Testis (tissue), 3 donors: ENCODE results near the gene RANBP3L. TPM values are rescaled to one million over a fixed set of nuclear protein-coding genes. Genes with fewer than 3 reads are reported as not detected.

ENCODE experiments used
- DNase-seq: peaks from one replicate; pipeline ENCODE4 v3.0.0-alpha.2; 2019
- H3K27ac ChIP-seq, 2 donors: fragments of 200-600 bp; sonication (generic); one replicate each; pipeline ENCODE4 v1.5.1; 2019
- H3K27me3 ChIP-seq: fragments of 200-600 bp; sonication (generic); one replicate; pipeline ENCODE4 v1.5.1; 2019
- H3K36me3 ChIP-seq: fragments of 200-600 bp; sonication (generic); one replicate; pipeline ENCODE4 v1.5.1; 2017; ENCODE audit warnings: low read depth; ENCODE audit errors: missing control alignments
- H3K4me1 ChIP-seq: fragments of 200-600 bp; sonication (generic); one replicate; pipeline ENCODE4 v1.5.1; 2019
- H3K4me3 ChIP-seq, 2 donors: fragments of 200-600 bp; sonication (generic); one replicate each; pipeline ENCODE4 v1.5.1; 2017 to 2019
- H3K9me3 ChIP-seq: fragments of 200-600 bp; sonication (generic); one replicate; pipeline ENCODE4 v1.5.1; 2017
- POLR2A ChIP-seq: fragments of 450-650 bp; IDR thresholded peaks from one replicate; pipeline ENCODE4 v1.6.1; 2017; ENCODE audit warnings: antibody characterized with exemption, mild to moderate bottlenecking, moderate library complexity
- WGBS, 2 donors: methylation state at CpG; one replicate each; pipeline ENCODE4 v1.1.5; 2018; 5-methylcytosine and 5-hydroxymethylcytosine counted together
- intact Hi-C: fragments of 100-400 bp; cut with DNase I; formaldehyde crosslinking; loops from one replicate; pipeline ENCODE4 v1.15.1; 2023; ENCODE audit warnings: low total_unique reads
- polyA plus RNA-seq: library from polyadenylated mRNA; stranded (reverse); fragments of 350-450 nt; fragmentation: Illumina TruSeq; extraction: RNeasy Lipid Tissue Mini Kit (QIAGEN cat#74804); gene quantifications from one replicate; pipeline ENCODE4 v1.2.3, GENCODE V29; 2014; ENCODE audit warnings: low read depth, low replicate concordance; ENCODE audit not compliant: insufficient read depth
- total RNA-seq, 2 donors: library from RNA; depleted of rRNA; stranded (reverse); fragments of >200 nt; gene quantifications; one replicate each; pipeline ENCODE4 v1.2.3, GENCODE V29; 2016
- TF ChIP-seq, protein P1 (sequence below), 3 experiments: fragments of 450-650 bp in 2 of 3; fragments of 200-600 bp in 1 of 3; sonication (generic) in 1 of 3; IDR thresholded peaks; one replicate each; pipeline ENCODE4 v1.5.1; 2016 to 2019; ENCODE audit warnings: antibody characterized with exemption in 3 of 3, mild to moderate bottlenecking in 2 of 3, moderate library complexity in 1 of 3

RANBP3L gene
- total and polyA plus RNA-seq, 3 donors from 2014 or later, result 3.6 to 26.3 (median 19.9) TPM

DNA sequence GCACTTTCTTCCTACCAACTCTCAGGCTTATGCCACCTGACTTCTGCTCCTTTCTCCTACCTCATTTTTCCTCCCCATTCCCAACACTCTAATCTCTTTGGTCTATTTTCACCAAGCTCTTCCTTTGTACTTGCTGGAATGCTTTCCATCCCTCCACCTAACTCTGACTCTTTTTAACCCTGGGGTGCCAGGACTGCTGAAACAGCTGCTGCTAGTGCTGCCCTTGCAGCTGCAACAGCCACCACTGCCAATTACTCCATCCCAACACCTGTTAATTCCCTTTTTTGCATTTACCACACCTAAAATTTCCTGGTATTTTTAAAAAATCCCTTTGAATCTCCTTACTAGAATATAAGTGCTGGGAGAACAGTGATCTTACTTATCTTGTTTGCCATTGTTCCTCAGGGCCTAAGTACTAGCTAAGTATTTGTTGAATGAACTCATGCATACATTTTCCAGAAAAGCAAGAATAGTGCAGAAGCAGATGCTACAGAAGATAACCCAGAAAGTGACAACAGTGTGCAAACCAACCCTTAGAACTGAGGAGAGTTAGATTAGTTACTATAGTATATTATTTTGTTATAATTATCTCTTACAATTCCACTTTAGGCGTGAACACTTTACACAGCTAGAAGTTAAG is 71.4 kb downstream of the RANBP3L start:
- WGBS, 2 donors, result 85 to 90% methylated on average over 1 of the region's 1 CpG
- Histone ChIP-seq H3K27ac (no peak overlapping the region), H3K9me3 (no peaks in the 10 kb centered on the region), H3K27me3 (no peaks in the 10 kb centered on the region), H3K4me1 (no peaks in the 10 kb centered on the region), H3K36me3 (no peaks in the 10 kb centered on the region), H3K4me3 (no peak overlapping the region)
- no peak for TF ChIP-seq POLR2A
- TF ChIP-seq, protein P1, sequence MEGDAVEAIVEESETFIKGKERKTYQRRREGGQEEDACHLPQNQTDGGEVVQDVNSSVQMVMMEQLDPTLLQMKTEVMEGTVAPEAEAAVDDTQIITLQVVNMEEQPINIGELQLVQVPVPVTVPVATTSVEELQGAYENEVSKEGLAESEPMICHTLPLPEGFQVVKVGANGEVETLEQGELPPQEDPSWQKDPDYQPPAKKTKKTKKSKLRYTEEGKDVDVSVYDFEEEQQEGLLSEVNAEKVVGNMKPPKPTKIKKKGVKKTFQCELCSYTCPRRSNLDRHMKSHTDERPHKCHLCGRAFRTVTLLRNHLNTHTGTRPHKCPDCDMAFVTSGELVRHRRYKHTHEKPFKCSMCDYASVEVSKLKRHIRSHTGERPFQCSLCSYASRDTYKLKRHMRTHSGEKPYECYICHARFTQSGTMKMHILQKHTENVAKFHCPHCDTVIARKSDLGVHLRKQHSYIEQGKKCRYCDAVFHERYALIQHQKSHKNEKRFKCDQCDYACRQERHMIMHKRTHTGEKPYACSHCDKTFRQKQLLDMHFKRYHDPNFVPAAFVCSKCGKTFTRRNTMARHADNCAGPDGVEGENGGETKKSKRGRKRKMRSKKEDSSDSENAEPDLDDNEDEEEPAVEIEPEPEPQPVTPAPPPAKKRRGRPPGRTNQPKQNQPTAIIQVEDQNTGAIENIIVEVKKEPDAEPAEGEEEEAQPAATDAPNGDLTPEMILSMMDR (IDR thresholded peaks at IDR 0.05), result no peak
- intact Hi-C loops, result no loop called here
- no peak for DNase-seq

DNA sequence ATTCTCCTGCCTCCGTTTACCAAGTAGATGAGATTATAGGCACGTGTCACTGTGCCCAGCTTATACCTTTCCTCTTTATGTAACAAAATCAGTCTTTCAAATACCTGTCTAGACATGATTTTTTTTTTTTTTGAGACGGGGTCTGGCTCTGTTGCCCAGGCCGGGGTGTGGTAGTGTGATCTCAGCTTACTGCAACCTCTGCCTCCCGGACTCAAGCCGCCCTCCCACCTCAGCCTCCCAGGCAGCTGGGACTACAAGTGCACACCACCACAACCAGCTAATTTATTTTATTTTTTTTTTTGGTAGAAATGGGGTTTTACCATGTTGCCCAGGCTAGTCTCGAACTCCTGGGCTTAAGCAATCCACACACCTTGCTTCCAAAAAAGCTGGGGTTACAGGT is 73.2 kb downstream of the RANBP3L start:
- intact Hi-C loops, result no loop called here
- Histone ChIP-seq H3K9me3 (no peaks in the 10 kb centered on the region), H3K27me3 (no peaks in the 10 kb centered on the region), H3K4me3 (no peak overlapping the region), H3K36me3 (no peaks in the 10 kb centered on the region), H3K4me1 (no peaks in the 10 kb centered on the region), H3K27ac (no peak overlapping the region)
- no peak for DNase-seq
- no peak for TF ChIP-seq POLR2A
- TF ChIP-seq, protein P1 (IDR thresholded peaks at IDR 0.05), result no peak
- WGBS, 2 donors, result 96 to 98% methylated on average over 7 of the region's 7 CpGs

DNA sequence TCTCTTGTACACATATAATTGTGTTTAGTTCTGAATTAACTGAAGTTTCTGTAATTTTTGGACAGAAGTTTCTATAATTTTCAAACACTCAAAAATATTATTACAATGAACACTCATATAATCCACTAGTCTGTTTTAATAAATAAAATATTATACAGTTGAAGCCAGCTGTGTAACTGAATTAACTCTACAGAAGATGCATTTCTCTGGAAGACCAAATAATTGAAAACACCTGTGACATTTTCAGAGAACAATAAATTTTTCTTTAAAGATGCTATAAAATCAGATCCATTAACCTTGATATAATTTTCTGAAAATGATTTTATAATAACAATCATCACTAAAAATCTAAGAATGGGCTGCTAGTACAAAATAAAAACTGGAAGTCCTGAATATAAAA is 74.7 kb downstream of the RANBP3L start:
- no peaks in the 10 kb centered on the region for H3K27me3 ChIP-seq
- no peak overlapping the region for H3K4me3 ChIP-seq
- intact Hi-C loops, result no loop called here
- TF ChIP-seq, protein P1 (IDR thresholded peaks at IDR 0.05), result no peak
- TF ChIP-seq POLR2A, result no peak
- H3K36me3 ChIP-seq, result no peaks in the 10 kb centered on the region
- no peaks in the 10 kb centered on the region for H3K9me3 ChIP-seq
- H3K4me1 ChIP-seq, result no peaks in the 10 kb centered on the region
- H3K27ac ChIP-seq, result no peak overlapping the region
- no peak for DNase-seq

DNA sequence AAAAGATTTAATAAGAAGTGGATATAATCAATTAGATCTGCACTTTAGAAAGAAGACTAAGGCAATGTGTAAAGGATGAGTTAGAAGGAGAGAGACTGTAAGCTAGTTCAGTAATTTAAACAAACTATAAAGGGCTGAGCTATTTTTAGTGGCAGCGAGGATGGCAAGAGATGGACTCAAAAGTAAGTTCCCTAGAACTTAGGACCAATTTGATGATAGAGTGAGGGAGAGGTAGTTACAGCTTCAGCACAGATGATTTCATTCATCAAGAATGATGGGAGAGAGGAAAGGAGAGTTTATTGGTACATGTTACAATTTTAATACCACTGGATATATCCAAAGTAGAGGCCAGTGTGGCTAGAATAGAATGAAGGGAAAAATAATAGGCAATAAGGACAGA is 79.1 kb downstream of the RANBP3L start:
- Histone ChIP-seq H3K36me3 (no peaks in the 10 kb centered on the region), H3K4me1 (no peaks in the 10 kb centered on the region), H3K27me3 (no peaks in the 10 kb centered on the region), H3K27ac (no peak overlapping the region), H3K9me3 (no peaks in the 10 kb centered on the region), H3K4me3 (no peak overlapping the region)
- intact Hi-C loops, result no loop called here
- TF ChIP-seq, protein P1 (IDR thresholded peaks at IDR 0.05), result no peak
- TF ChIP-seq POLR2A, result no peak
- DNase-seq, result no peak
- 90 to 92% methylated on average over 1 of the region's 1 CpG for WGBS, 2 donors

DNA sequence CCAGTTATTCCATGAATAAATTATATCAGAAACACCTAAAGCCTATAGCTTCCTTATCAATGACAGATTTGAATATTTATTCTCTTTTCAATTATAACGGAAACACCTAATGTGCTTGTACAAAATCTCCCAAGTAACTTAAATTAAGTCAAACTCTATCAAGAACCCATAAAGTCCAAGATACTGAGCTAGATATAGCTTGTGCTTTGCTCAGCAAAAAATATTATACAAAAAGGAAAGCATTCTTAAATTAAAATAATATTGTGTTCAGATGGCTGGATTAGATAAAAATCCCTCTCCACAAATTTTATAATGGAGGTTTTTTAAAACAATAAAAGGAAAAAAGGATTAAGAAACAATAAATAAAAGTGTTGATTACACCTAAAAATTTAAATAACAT is 83.7 kb downstream of the RANBP3L start:
- Histone ChIP-seq H3K36me3 (no peaks in the 10 kb centered on the region), H3K27ac (no peak overlapping the region), H3K9me3 (no peaks in the 10 kb centered on the region), H3K4me3 (no peak overlapping the region), H3K4me1 (no peaks in the 10 kb centered on the region), H3K27me3 (no peaks in the 10 kb centered on the region)
- WGBS, 2 donors, result 97 to 98% methylated on average over 1 of the region's 1 CpG
- no peak for TF ChIP-seq POLR2A
- TF ChIP-seq, protein P1 (IDR thresholded peaks at IDR 0.05), result no peak
- intact Hi-C loops, result no loop called here
- DNase-seq, result no peak
